HEK293T (cell line): ENCODE results near the gene EBP.
"Not testable (repeated sequence)": the region's sequence is repeated elsewhere in the genome, so short reads cannot be mapped to it uniquely, and the experiment has no call there.

ENCODE experiments used
- CTCF ChIA-PET: fragments of 350-600 bp; formaldehyde crosslinking; extraction: SDS; loops from one replicate; lab custom pipeline; 2021; ENCODE audit warnings: antibody characterized with exemption, inconsistent platforms; lab: Yijun Ruan, JAX
- POLR2A ChIA-PET: fragments of 350-600 bp; formaldehyde crosslinking; extraction: SDS; loops from one replicate; lab custom pipeline; 2020; ENCODE audit warnings: antibody characterized with exemption, inconsistent platforms; lab: Yijun Ruan, JAX
- DNase-seq: peaks from one replicate; pipeline ENCODE4 v3.0.0; 2012; ENCODE audit warnings: mixed read lengths; ENCODE audit errors: extremely low spot score
- ARNT ChIP-seq: fragments of 450-650 bp; IDR thresholded peaks from 2 replicates; pipeline ENCODE4 v1.6.1; 2017; ENCODE audit warnings: mild to moderate bottlenecking
- BHLHE40 ChIP-seq: fragments of 450-650 bp; IDR thresholded peaks from 2 replicates; pipeline ENCODE4 v1.6.1; 2016; ENCODE audit warnings: mild to moderate bottlenecking, moderate library complexity, borderline replicate concordance
- CTBP1 ChIP-seq: fragments of 450-650 bp; IDR thresholded peaks from 2 replicates; pipeline ENCODE4 v1.6.1; 2016; ENCODE audit warnings: borderline replicate concordance
- ELF4 ChIP-seq: fragments of 450-650 bp; IDR thresholded peaks from 2 replicates; pipeline ENCODE4 v1.6.1; 2017; ENCODE audit warnings: antibody characterized with exemption
- FOXA1 ChIP-seq: fragments of 450-650 bp; IDR thresholded peaks from 2 replicates; pipeline ENCODE4 v1.6.1; 2016; ENCODE audit warnings: mild to moderate bottlenecking
- FOXK2 ChIP-seq: fragments of 450-650 bp; IDR thresholded peaks from 2 replicates; pipeline ENCODE4 v1.6.1; 2016; ENCODE audit warnings: mild to moderate bottlenecking
- FOXM1 ChIP-seq: fragments of 450-650 bp; IDR thresholded peaks from 2 replicates; pipeline ENCODE4 v1.6.1; 2017; ENCODE audit warnings: mild to moderate bottlenecking, borderline replicate concordance
- HDGF ChIP-seq: fragments of 450-650 bp; IDR thresholded peaks from 2 replicates; pipeline ENCODE4 v1.6.1; 2017; ENCODE audit warnings: antibody characterized with exemption, borderline replicate concordance
- L3MBTL2 ChIP-seq: fragments of 450-650 bp; conservative IDR thresholded peaks from 2 replicates; pipeline ENCODE4 v1.6.1; 2016; ENCODE audit warnings: mild to moderate bottlenecking
- LEF1 ChIP-seq: fragments of 450-650 bp; IDR thresholded peaks from 2 replicates; pipeline ENCODE4 v1.6.1; 2017; ENCODE audit warnings: mild to moderate bottlenecking, borderline replicate concordance
- NFRKB ChIP-seq: fragments of 450-650 bp; IDR thresholded peaks from 2 replicates; pipeline ENCODE4 v1.6.1; 2016; ENCODE audit warnings: mild to moderate bottlenecking, moderate library complexity
- PKNOX1 ChIP-seq: fragments of 450-650 bp; IDR thresholded peaks from 2 replicates; pipeline ENCODE4 v1.6.1; 2016
- SP1 ChIP-seq: fragments of 450-650 bp; IDR thresholded peaks from 2 replicates; pipeline ENCODE4 v1.6.1; 2017
- SUZ12 ChIP-seq: fragments of 450-650 bp; IDR thresholded peaks from 2 replicates; pipeline ENCODE4 v1.6.1; 2016; ENCODE audit warnings: mild to moderate bottlenecking
- TARDBP ChIP-seq: fragments of 450-650 bp; IDR thresholded peaks from 2 replicates; pipeline ENCODE4 v1.6.1; 2016
- ZNF384 ChIP-seq: fragments of 450-650 bp; IDR thresholded peaks from 2 replicates; pipeline ENCODE4 v1.6.1; 2016

The EBP gene

DNA sequence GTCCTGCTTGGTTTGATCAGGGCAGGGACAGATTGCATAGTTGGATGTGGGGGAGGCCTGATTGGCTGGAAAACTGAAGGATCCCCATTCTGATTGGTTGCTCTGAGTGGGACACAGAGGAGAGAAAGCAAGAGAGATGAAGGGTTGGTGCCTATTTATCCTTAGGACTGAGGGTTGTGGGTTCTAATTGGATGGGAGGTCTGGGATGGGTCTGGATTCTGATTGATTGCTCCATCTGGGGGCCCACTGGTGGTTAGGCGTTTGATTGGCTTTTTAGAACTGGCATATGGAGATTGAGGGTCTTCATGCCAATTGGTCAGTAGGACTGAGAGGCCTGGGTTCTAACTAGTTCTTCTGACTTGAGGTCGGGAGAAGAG is 644 bp upstream of the EBP start:
- ChIA-PET CTCF (no interaction called here), POLR2A (interaction anchor here (1.8 kb wide), 2 partner anchors 11 to 19 kb away, joined by 4 to 10 read pairs; partner anchors contain the start of gene TBC1D25)
- TF ChIP-seq ELF4: no peak
- TF ChIP-seq NFRKB: no peak
- no peak for TF ChIP-seq FOXA1
- TF ChIP-seq SP1: no peak
- TF ChIP-seq PKNOX1: peak; percentile 66
- peak; percentile 25 for DNase-seq

- no peak for TF ChIP-seq ARNT
- no peak for TF ChIP-seq ELF4
- no peak for DNase-seq
- ChIA-PET POLR2A (interaction anchor here (0.8 to 1.8 kb wide), 4 partner anchors 8 to 17 kb away, joined by 3 to 10 read pairs (median 4); partner anchors contain the start of gene TBC1D25), CTCF (no interaction called here)
Observed at GRCh38 chrX:48522291-48522690, 683 bp downstream of the EBP start.

DNA sequence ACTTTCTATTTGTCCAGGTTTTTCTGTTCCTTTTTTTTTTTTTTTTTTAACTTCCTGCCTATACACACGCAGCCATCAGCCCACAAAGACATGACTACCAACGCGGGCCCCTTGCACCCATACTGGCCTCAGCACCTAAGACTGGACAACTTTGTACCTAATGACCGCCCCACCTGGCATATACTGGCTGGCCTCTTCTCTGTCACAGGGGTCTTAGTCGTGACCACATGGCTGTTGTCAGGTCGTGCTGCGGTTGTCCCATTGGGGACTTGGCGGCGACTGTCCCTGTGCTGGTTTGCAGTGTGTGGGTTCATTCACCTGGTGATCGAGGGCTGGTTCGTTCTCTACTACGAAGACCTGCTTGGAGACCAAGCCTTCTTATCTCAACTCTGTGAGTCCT is 2.1 kb downstream of the EBP start:
- ChIA-PET POLR2A (no interaction called here), CTCF (no interaction called here)
- TF ChIP-seq SP1: no peak
- no peak for TF ChIP-seq FOXM1
- TF ChIP-seq L3MBTL2: no peak
- TF ChIP-seq TARDBP: no peak
- no peak for TF ChIP-seq ZNF384
- TF ChIP-seq ELF4: no peak
- TF ChIP-seq HDGF: no peak
- DNase-seq: no peak

DNA sequence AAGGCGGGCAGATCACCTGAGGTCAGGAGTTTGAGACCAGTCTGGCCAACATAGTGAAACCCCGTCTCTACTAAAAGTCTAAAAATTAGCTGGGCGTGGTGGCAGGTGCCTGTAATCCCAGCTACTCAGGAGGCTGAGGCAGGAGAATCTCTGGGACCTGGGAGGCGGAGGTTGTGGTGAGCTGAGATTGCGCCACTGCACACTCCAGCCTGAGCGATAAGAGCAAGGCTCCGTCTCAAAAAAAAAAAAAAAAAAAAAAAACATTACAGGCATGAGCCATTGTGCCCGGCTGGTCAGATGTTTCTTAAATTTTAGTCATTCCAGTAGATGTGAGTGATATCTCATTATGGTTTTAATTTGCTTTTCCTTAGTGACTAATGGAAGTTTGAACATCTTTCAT is 4.2 kb downstream of the EBP start:
- POLR2A ChIA-PET: interaction anchor here (1.6 kb wide), 1 partner anchor 48 kb away, joined by 3 read pairs; the partner anchor contains the start of gene RBM3
- DNase-seq: not testable (repeated sequence)
- CTCF ChIA-PET: interaction anchor here (0.6 kb wide), 1 partner anchor 78 kb away, joined by 3 read pairs; no protein-coding TSS in a partner anchor

GRCh38 chrX:48530736-48531135 is 9.1 kb downstream of the EBP start:
- POLR2A ChIA-PET: interaction anchor here (1.1 to 1.7 kb wide), 2 partner anchors 9 kb away, joined by 3 to 4 read pairs; partner anchors contain the start of gene TBC1D25
- no peak for TF ChIP-seq ELF4
- TF ChIP-seq HDGF: no peak
- CTCF ChIA-PET: no interaction called here
- DNase-seq: no peak

GRCh38 chrX:48531358-48531959 is 9.9 kb downstream of the EBP start:
- CTCF ChIA-PET: no interaction called here
- DNase-seq: no peak
- POLR2A ChIA-PET: interaction anchor here (1.6 to 1.7 kb wide), 2 partner anchors 9 kb away, joined by 4 read pairs; partner anchors contain the start of genes EBP and TBC1D25
- TF ChIP-seq LEF1 (no peak), TARDBP (no peak), L3MBTL2 (no peak), FOXM1 (no peak), SP1 (no peak), ARNT (no peak), CTBP1 (no peak), FOXK2 (no peak), NFRKB (no peak)

DNA sequence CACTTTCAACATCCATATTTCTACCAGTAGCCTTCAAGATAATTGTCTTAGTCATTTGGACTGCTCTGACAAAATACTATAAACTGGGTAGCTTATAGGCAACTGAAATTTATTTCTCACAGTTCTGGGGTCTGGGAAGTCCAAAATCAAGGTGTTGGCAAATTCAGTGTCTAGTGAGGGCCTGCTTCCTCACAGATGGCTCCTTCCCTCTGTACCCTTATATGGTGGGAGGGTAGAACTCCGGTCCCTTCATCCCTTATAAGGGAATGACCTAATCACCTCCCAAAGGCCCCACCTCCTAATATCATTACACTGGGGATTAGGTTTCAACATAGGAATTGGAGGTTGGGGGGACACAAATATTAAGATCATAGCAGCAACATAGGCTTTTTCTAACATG is 10.6 kb downstream of the EBP start:
- TF ChIP-seq ARNT: no peak
- no peak for TF ChIP-seq HDGF
- no peak for TF ChIP-seq LEF1
- TF ChIP-seq ELF4: no peak
- TF ChIP-seq SP1: no peak
- TF ChIP-seq NFRKB: no peak
- TF ChIP-seq CTBP1: no peak
- TF ChIP-seq FOXM1: no peak
- TF ChIP-seq FOXA1: no peak
- no peak for TF ChIP-seq BHLHE40
- no peak for TF ChIP-seq L3MBTL2
- no peak for TF ChIP-seq ZNF384
- TF ChIP-seq PKNOX1: no peak
- TF ChIP-seq FOXK2: no peak
- no peak for TF ChIP-seq TARDBP
- TF ChIP-seq SUZ12: no peak
- POLR2A ChIA-PET: interaction anchor here (1.6 to 1.7 kb wide), 2 partner anchors 8 to 10 kb away, joined by 4 read pairs; partner anchors contain the start of genes EBP and TBC1D25
- DNase-seq: no peak
- CTCF ChIA-PET: no interaction called here

- ChIA-PET CTCF (no interaction called here), POLR2A (no interaction called here)
- no peak for DNase-seq
- no peak for TF ChIP-seq PKNOX1
- no peak for TF ChIP-seq TARDBP
- no peak for TF ChIP-seq SUZ12
- no peak for TF ChIP-seq LEF1
- TF ChIP-seq HDGF: no peak
- TF ChIP-seq FOXM1: no peak
- no peak for TF ChIP-seq FOXK2
- no peak for TF ChIP-seq L3MBTL2
- no peak for TF ChIP-seq FOXA1
- TF ChIP-seq CTBP1: no peak
- TF ChIP-seq NFRKB: no peak
- TF ChIP-seq ZNF384: no peak
- no peak for TF ChIP-seq ARNT
- TF ChIP-seq SP1: no peak
- TF ChIP-seq BHLHE40: no peak
- no peak for TF ChIP-seq ELF4
Observed at GRCh38 chrX:48533165-48533564, 11.6 kb downstream of the EBP start.
